Testis (tissue), 3 donors: ENCODE data around the gene LTBP1. TPM values are rescaled to one million over a fixed set of nuclear protein-coding genes. Genes with fewer than 3 reads are reported as not detected.

ENCODE experiments used
- DNase-seq: peaks from one replicate; pipeline ENCODE4 v3.0.0-alpha.2; 2019
- H3K27ac ChIP-seq, 2 donors: fragments of 200-600 bp; sonication (generic); one replicate each; pipeline ENCODE4 v1.5.1; 2019
- H3K27me3 ChIP-seq: fragments of 200-600 bp; sonication (generic); one replicate; pipeline ENCODE4 v1.5.1; 2019
- H3K36me3 ChIP-seq: fragments of 200-600 bp; sonication (generic); one replicate; pipeline ENCODE4 v1.5.1; 2017; ENCODE audit warnings: low read depth; ENCODE audit errors: missing control alignments
- H3K4me1 ChIP-seq: fragments of 200-600 bp; sonication (generic); one replicate; pipeline ENCODE4 v1.5.1; 2019
- H3K4me3 ChIP-seq, 2 donors: fragments of 200-600 bp; sonication (generic); one replicate each; pipeline ENCODE4 v1.5.1; 2017 to 2019
- H3K9me3 ChIP-seq: fragments of 200-600 bp; sonication (generic); one replicate; pipeline ENCODE4 v1.5.1; 2017
- CTCF ChIP-seq, 3 experiments: fragments of 450-650 bp in 2 of 3; fragments of 200-600 bp in 1 of 3; sonication (generic) in 1 of 3; IDR thresholded peaks; one replicate each; pipeline ENCODE4 v1.5.1; 2016 to 2019; ENCODE audit warnings: antibody characterized with exemption in 3 of 3, mild to moderate bottlenecking in 2 of 3, moderate library complexity in 1 of 3
- POLR2A ChIP-seq: fragments of 450-650 bp; IDR thresholded peaks from one replicate; pipeline ENCODE4 v1.6.1; 2017; ENCODE audit warnings: antibody characterized with exemption, mild to moderate bottlenecking, moderate library complexity
- WGBS, 2 donors: methylation state at CpG; one replicate each; pipeline ENCODE4 v1.1.5; 2018; 5-methylcytosine and 5-hydroxymethylcytosine counted together
- intact Hi-C: fragments of 100-400 bp; cut with DNase I; formaldehyde crosslinking; loops from one replicate; pipeline ENCODE4 v1.15.1; 2023; ENCODE audit warnings: low total_unique reads
- polyA plus RNA-seq: library from polyadenylated mRNA; stranded (reverse); fragments of 350-450 nt; fragmentation: Illumina TruSeq; extraction: RNeasy Lipid Tissue Mini Kit (QIAGEN cat#74804); gene quantifications from one replicate; pipeline ENCODE4 v1.2.3, GENCODE V29; 2014; ENCODE audit warnings: low read depth, low replicate concordance; ENCODE audit not compliant: insufficient read depth
- total RNA-seq, 2 donors: library from RNA; depleted of rRNA; stranded (reverse); fragments of >200 nt; gene quantifications; one replicate each; pipeline ENCODE4 v1.2.3, GENCODE V29; 2016

The LTBP1 gene
- total and polyA plus RNA-seq, 3 donors from 2014 or later: 39.6 to 51.5 (median 44.0) TPM

GRCh38 chr2:32986480-32986879, 39.7 kb downstream of the LTBP1 start:
- Histone ChIP-seq H3K4me1 (no peaks in the 10 kb centered on the region), H3K36me3 (no peaks in the 10 kb centered on the region), H3K27me3 (no peaks in the 10 kb centered on the region), H3K9me3 (no peaks in the 10 kb centered on the region), H3K27ac (no peak overlapping the region), H3K4me3 (no peak overlapping the region)
- intact Hi-C loops: no loop called here
- 95% methylated on average over 4 of the region's 4 CpGs for WGBS, 2 donors
- DNase-seq: no peak
- no peak for TF ChIP-seq POLR2A
- no peak for TF ChIP-seq CTCF (IDR thresholded peaks at IDR 0.05)

GRCh38 chr2:32988525-32988924, 41.8 kb downstream of the LTBP1 start:
- H3K4me3 ChIP-seq: no peak overlapping the region
- TF ChIP-seq POLR2A (no peak), CTCF (IDR thresholded peaks at IDR 0.05) (no peak)
- no peaks in the 10 kb centered on the region for H3K36me3 ChIP-seq
- H3K9me3 ChIP-seq: no peaks in the 10 kb centered on the region
- H3K4me1 ChIP-seq: no peaks in the 10 kb centered on the region
- H3K27ac ChIP-seq: no peak overlapping the region
- no peak for DNase-seq
- intact Hi-C loops: no loop called here
- WGBS, 2 donors: 94 to 96% methylated on average over 3 of the region's 3 CpGs
- H3K27me3 ChIP-seq: no peaks in the 10 kb centered on the region

GRCh38 chr2:32990556-32990955, 43.8 kb downstream of the LTBP1 start:
- intact Hi-C loops: no loop called here

GRCh38 chr2:32991091-32991845, 44.5 kb downstream of the LTBP1 start:
- Histone ChIP-seq H3K27me3 (no peaks in the 10 kb centered on the region), H3K4me3 (no peak overlapping the region), H3K36me3 (no peaks in the 10 kb centered on the region), H3K9me3 (no peaks in the 10 kb centered on the region), H3K27ac (no peak overlapping the region), H3K4me1 (no peaks in the 10 kb centered on the region)
- TF ChIP-seq POLR2A (no peak), CTCF (IDR thresholded peaks at IDR 0.05) (no peak)
- intact Hi-C loops: no loop called here
- WGBS, 2 donors: 77 to 78% methylated on average over 6 of the region's 6 CpGs
- DNase-seq: no peak

More at GRCh38 chr2:32990556-32990955, 43.8 kb downstream of the LTBP1 start:
- Histone ChIP-seq H3K27ac (no peak overlapping the region), H3K4me1 (no peaks in the 10 kb centered on the region), H3K4me3 (no peak overlapping the region), H3K9me3 (no peaks in the 10 kb centered on the region), H3K27me3 (no peaks in the 10 kb centered on the region), H3K36me3 (no peaks in the 10 kb centered on the region)
- no peak for TF ChIP-seq CTCF (IDR thresholded peaks at IDR 0.05)
- no peak for TF ChIP-seq POLR2A
- DNase-seq: no peak
- 0% methylated on average over 1 of the region's 1 CpG for WGBS, 2 donors

GRCh38 chr2:32993005-32993539, 46.3 kb downstream of the LTBP1 start:
- TF ChIP-seq CTCF (IDR thresholded peaks at IDR 0.05) (no peak), POLR2A (no peak)
- intact Hi-C loops: no loop called here
- Histone ChIP-seq H3K4me3 (no peak overlapping the region), H3K36me3 (no peaks in the 10 kb centered on the region), H3K27ac (no peak overlapping the region), H3K4me1 (no peaks in the 10 kb centered on the region), H3K9me3 (no peaks in the 10 kb centered on the region), H3K27me3 (no peaks in the 10 kb centered on the region)
- DNase-seq: no peak
- WGBS, 2 donors: 76 to 79% methylated on average over 8 of the region's 8 CpGs
